Measurements from ENCODE around the gene GMNN. TPM values are rescaled to one million over a fixed set of nuclear protein-coding genes. Genes with fewer than 3 reads are reported as not detected.

Gene GMNN
- total and polyA plus RNA-seq, 2 experiments from 2014 or later: 88.2 to 202 TPM

GRCh38 chr6:24796616-24797290 is 22.0 kb downstream of the GMNN start:
- H3K9me3 Mint-ChIP-seq: no peaks in the 10 kb centered on the region; the same call in 2 of the 3 replicates

DNA sequence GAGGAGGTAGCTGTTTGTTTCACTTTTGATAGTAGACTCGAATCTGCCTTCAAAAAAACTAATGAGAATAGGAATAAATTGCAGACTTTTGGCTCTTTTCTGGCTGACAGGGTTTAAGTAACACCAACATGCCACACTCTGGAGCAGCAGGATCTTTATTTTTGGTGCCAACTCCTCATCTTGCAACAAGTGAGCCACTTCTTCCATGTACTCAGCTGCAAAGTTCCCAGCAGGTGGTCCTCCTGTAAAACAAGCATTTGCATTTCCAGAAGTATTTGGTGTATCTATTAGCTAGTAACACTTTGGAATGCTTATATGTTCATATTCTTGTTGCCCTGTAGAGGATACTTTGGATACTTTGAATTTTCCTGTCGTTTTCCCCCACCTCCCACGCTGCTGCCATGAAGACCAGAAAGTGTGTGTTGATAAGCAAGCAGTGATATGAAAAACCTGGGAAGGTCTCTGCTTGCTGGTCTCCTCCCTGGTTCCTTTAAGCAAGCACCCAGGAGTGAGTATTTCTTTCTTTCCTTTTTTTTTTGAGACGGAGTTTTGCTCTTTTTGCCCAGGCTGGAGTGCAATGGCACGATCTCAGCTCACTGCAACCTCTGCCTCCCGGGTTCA is 23.0 kb downstream of the GMNN start:
- H3K9me2 ChIP-seq (ENCODE audit: insufficient read depth): no peaks in the 10 kb centered on the region
- 0 out of 2 replicates have a peak, but pooled peaks cover 8% of the 10 kb centered on the region for H3K4me1 ChIP-seq (ENCODE audit: insufficient read depth)
- Mint-ChIP-seq H3K9me3 (no peaks in the 10 kb centered on the region; the same call in 2 of the 3 replicates), H3K4me1 (peaks cover 13% of the 10 kb centered on the region; the same call in 2 of the 3 replicates), H3K36me3 (ENCODE audit: low read depth) (no peaks in the 10 kb centered on the region), H3K27ac (no peak overlapping the region), H3K4me3 (no peak overlapping the region), H3K27me3 (ENCODE audit: insufficient read depth, low read depth, poor library complexity) (peaks cover 4% of the 10 kb centered on the region)
- H4K20me1 ChIP-seq (replicated peaks; ENCODE audit: insufficient read depth): no peaks in the 10 kb centered on the region
- DNase-seq (ENCODE audit: low spot score): peak; percentile 36
- no peak overlapping the region for H3K4me2 ChIP-seq
- H3K27ac ChIP-seq (ENCODE audit: low read depth): no peak overlapping the region
- H3F3A ChIP-seq (replicated peaks; ENCODE audit: low read depth): no peaks in the 10 kb centered on the region
- no peaks in the 10 kb centered on the region for H3K79me2 ChIP-seq (replicated peaks; ENCODE audit: insufficient read depth)
- no peaks in the 10 kb centered on the region for H3K36me3 ChIP-seq (ENCODE audit: insufficient read depth)
- no peak overlapping the region for H3K4me3 ChIP-seq
- no peak for ATAC-seq
- H3K27me3 ChIP-seq (ENCODE audit: insufficient read depth): no peaks in the 10 kb centered on the region
- peak overlapping the region; percentile 45; the same call in 1 of the 2 replicates for H2AFZ ChIP-seq
- no peak for TF ChIP-seq NANOG (IDR thresholded peaks at IDR 0.05; ENCODE audit: borderline replicate concordance)
- TF ChIP-seq EZH2phosphoT487 (IDR thresholded peaks at IDR 0.05; ENCODE audit: unreplicated experiment): no peak
- TF ChIP-seq STAT1 (IDR thresholded peaks at IDR 0.05; ENCODE audit: unreplicated experiment): no peak
- TF ChIP-seq ZNF331 (CRISPR knock-in tag; IDR thresholded peaks at IDR 0.05; ENCODE audit: low read depth): no peak
- no peak for TF ChIP-seq CREB1 (CRISPR knock-in tag; IDR thresholded peaks at IDR 0.05; ENCODE audit: low read depth)
- TF ChIP-seq JUNB (IDR thresholded peaks at IDR 0.05; ENCODE audit: unreplicated experiment): no peak
- no peak for TF ChIP-seq ZNF114 (CRISPR knock-in tag; IDR thresholded peaks at IDR 0.05)
- TF ChIP-seq, protein P1, sequence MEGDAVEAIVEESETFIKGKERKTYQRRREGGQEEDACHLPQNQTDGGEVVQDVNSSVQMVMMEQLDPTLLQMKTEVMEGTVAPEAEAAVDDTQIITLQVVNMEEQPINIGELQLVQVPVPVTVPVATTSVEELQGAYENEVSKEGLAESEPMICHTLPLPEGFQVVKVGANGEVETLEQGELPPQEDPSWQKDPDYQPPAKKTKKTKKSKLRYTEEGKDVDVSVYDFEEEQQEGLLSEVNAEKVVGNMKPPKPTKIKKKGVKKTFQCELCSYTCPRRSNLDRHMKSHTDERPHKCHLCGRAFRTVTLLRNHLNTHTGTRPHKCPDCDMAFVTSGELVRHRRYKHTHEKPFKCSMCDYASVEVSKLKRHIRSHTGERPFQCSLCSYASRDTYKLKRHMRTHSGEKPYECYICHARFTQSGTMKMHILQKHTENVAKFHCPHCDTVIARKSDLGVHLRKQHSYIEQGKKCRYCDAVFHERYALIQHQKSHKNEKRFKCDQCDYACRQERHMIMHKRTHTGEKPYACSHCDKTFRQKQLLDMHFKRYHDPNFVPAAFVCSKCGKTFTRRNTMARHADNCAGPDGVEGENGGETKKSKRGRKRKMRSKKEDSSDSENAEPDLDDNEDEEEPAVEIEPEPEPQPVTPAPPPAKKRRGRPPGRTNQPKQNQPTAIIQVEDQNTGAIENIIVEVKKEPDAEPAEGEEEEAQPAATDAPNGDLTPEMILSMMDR (conservative IDR thresholded peaks at IDR 0.05; ENCODE audit: low read depth in 2 of 2): no peak
- no peak for TF ChIP-seq EZH2 (IDR thresholded peaks at IDR 0.05; ENCODE audit: low read depth, unreplicated experiment)

More at GRCh38 chr6:24796616-24797290, 22.0 kb downstream of the GMNN start:
- H3K27me3 ChIP-seq (ENCODE audit: insufficient read depth): no peaks in the 10 kb centered on the region
- no peaks in the 10 kb centered on the region for H3K9me2 ChIP-seq (ENCODE audit: insufficient read depth)
- no peak overlapping the region for H3K27ac ChIP-seq (ENCODE audit: low read depth)
- no peak overlapping the region for H2AFZ ChIP-seq
- no peaks in the 10 kb centered on the region for H3F3A ChIP-seq (replicated peaks; ENCODE audit: low read depth)
- no peaks in the 10 kb centered on the region for H3K36me3 Mint-ChIP-seq (ENCODE audit: low read depth)
- no peaks in the 10 kb centered on the region for H3K36me3 ChIP-seq (ENCODE audit: insufficient read depth)
- no peak overlapping the region for H3K27ac Mint-ChIP-seq
- no peak overlapping the region for H3K4me2 ChIP-seq
- H3K4me3 ChIP-seq: no peak overlapping the region
- no peak for TF ChIP-seq EZH2 (IDR thresholded peaks at IDR 0.05; ENCODE audit: low read depth, unreplicated experiment)
- no peak for TF ChIP-seq JUNB (IDR thresholded peaks at IDR 0.05; ENCODE audit: unreplicated experiment)
- no peak for TF ChIP-seq STAT1 (IDR thresholded peaks at IDR 0.05; ENCODE audit: unreplicated experiment)
- TF ChIP-seq ETS1 (IDR thresholded peaks at IDR 0.05): no peak
- TF ChIP-seq, protein P1 (conservative IDR thresholded peaks at IDR 0.05; ENCODE audit: low read depth in 2 of 2): peak in 1 of 2 experiments; percentile 14; a peak in 1 of 4 replicates
- no peak for ATAC-seq
- no peak overlapping the region for H3K4me3 Mint-ChIP-seq
- H3K4me1 ChIP-seq (ENCODE audit: insufficient read depth): 0 out of 2 replicates have a peak, but pooled peaks cover 8% of the 10 kb centered on the region
- H3K4me1 Mint-ChIP-seq: peaks cover 13% of the 10 kb centered on the region; the same call in 2 of the 3 replicates
- no peaks in the 10 kb centered on the region for H3K79me2 ChIP-seq (replicated peaks; ENCODE audit: insufficient read depth)
- no peaks in the 10 kb centered on the region for H4K20me1 ChIP-seq (replicated peaks; ENCODE audit: insufficient read depth)
- H3K27me3 Mint-ChIP-seq (ENCODE audit: insufficient read depth, low read depth, poor library complexity): peaks cover under 1% of the 10 kb centered on the region
- no peak for DNase-seq (ENCODE audit: low spot score)
